GM18909 (cell line): ENCODE results near the gene TMC2.

ENCODE experiments used
- ATAC-seq: cut with Tn5 transposase; IDR thresholded peaks from one replicate; pipeline ENCODE4 v1.9.1; 2021; ENCODE audit warnings: mild to moderate bottlenecking; ENCODE audit not compliant: unreplicated experiment, poor library complexity

The TMC2 gene

GRCh38 chr20:2564406-2564805 lies 28.0 kb downstream of the TMC2 start:
- ATAC-seq: no peak

- no peak for ATAC-seq
Observed at GRCh38 chr20:2575682-2576081, 39.3 kb downstream of the TMC2 start.

- no peak for ATAC-seq
Observed at GRCh38 chr20:2576317-2576727, 39.9 kb downstream of the TMC2 start.

DNA sequence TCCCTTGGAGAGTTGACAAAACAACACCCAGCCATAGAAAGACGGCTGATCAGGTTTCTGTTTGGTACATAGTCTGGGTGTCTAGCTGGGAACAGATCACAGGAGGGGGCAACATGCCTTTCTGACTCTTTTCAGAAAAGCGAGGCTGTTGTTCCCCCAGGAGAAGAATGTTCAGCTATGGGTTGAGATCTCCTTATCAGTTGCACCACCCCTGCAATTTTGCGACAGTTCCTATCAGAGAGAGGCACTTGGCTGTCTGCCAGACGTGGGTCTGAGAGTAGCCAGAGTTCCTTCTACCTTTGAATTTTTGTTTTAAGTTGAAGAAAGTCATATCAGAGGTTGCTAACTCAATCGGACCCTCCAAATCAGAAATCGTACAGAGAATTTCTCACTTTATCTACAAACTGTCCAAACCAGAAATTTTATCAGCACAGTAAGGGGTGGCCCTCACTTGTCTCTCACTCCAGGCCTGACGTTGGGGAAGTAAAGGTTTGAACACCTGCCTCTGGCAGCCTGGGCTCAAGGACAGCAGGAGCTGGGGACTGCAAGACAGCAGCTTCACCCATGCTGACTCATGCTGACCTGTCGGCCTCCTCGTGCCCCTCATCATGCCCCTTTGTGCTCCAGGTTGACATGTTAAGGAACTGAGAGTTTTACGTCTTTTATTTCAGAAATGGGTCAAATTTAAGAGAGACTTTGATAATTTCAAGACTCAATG lies 42.3 kb downstream of the TMC2 start:
- ATAC-seq: no peak

- ATAC-seq: no peak
Observed at GRCh38 chr20:2585811-2586210, 49.4 kb downstream of the TMC2 start.

DNA sequence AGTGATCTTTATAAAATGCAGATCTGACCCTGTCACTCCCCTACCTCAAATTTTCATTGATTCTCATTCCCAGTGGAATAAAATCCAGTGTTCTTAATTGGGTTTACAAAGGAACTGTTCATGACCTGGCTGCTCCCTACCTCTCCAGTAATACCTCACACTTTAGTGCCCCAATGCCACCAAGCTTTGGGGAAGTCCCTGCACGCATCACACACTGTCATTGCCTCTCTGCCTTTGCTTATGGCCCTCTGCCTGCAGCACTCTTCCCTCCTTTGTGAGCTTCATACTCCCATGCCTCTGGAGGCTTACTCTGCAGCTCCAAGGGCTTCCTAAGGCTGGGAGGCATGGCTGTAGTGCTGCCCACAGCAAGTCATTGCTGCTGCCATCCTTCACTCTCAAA lies 57.4 kb downstream of the TMC2 start:
- no peak for ATAC-seq

DNA sequence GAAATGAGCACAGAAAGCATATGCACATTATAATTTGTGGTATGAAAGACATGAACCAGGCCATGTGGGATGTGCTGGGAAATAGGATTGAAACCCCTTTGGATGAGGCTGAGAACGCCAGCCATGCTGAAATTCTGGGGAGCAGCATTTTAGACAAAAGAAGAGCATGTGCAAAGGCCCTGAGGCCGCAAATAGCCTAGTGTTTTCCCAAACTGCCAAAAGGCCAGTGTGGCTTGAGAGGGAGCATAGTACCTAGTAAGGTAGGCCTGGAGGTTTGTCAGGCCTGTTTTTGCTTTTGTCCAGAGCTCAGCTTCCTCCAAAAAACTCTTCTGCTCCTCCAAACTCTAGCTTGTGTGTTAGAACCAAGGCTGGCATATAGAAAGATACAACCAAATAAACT lies 58.7 kb downstream of the TMC2 start:
- no peak for ATAC-seq

GRCh38 chr20:2596673-2597279 lies 60.4 kb downstream of the TMC2 start:
- no peak for ATAC-seq

- ATAC-seq: no peak
Observed at GRCh38 chr20:2599288-2600006, 63.1 kb downstream of the TMC2 start.

- no peak for ATAC-seq
Observed at GRCh38 chr20:2602046-2602735, 65.8 kb downstream of the TMC2 start.

DNA sequence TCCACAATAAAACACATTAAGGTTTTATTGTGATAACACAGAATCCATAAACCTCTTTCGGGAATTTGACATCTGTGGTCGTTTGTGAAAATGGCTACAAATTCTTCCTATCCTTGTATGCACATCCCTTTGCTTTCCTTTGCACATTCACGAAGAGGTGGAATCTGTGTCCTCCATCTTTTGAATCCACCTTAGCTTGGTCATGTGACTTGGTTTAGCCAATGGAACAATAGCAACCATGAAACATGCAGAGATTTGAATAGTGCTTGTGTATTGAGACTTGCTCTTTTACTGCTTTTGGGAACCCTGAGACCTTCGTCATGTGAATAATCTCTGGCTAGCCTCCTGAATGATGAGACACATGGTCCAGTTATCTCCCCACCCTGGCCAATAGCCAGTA lies 66.4 kb downstream of the TMC2 start:
- no peak for ATAC-seq

- ATAC-seq: no peak
Observed at GRCh38 chr20:2603816-2604505, 67.6 kb downstream of the TMC2 start.

GRCh38 chr20:2604506-2604835 lies 68.1 kb downstream of the TMC2 start:
- ATAC-seq: no peak

DNA sequence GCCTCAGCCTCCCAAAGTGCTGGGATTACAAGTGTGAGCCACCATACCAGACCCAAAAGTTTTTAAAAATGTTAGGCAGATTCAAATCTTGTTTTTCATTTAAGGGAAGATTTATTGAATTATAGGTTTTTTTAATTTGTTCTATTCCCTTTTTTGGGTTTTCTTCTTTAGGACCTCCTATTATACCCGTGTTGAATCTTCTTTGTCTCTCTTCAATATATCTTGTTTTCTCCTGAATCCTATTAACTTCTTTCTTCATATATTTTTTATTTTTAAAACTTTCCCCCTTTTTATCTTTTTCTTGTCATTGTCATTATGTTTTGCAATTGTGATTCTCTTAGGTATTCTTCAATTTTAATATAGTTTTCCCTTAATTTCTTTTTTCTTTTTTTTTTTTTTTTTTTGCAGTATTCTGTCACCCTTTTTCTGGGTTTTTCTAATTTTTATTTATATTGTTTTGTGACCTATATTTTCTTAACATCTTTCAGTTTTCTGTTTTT lies 70.2 kb downstream of the TMC2 start:
- ATAC-seq: no peak

DNA sequence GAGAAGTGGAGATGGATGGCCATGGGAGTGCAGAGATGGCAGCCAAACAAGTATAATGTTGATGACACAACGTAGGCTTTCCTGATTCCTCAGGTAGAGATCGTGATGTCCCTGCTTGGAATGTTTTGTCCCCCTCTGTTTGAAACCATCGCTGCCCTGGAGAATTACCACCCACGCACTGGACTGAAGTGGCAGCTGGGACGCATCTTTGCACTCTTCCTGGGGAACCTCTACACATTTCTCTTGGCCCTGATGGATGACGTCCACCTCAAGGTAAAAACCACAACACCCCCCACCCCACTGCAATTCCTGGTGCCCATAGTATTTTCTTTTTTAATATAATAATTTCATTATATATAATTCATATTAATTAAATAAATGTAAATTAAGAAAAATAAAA lies 74.0 kb downstream of the TMC2 start:
- ATAC-seq: no peak

DNA sequence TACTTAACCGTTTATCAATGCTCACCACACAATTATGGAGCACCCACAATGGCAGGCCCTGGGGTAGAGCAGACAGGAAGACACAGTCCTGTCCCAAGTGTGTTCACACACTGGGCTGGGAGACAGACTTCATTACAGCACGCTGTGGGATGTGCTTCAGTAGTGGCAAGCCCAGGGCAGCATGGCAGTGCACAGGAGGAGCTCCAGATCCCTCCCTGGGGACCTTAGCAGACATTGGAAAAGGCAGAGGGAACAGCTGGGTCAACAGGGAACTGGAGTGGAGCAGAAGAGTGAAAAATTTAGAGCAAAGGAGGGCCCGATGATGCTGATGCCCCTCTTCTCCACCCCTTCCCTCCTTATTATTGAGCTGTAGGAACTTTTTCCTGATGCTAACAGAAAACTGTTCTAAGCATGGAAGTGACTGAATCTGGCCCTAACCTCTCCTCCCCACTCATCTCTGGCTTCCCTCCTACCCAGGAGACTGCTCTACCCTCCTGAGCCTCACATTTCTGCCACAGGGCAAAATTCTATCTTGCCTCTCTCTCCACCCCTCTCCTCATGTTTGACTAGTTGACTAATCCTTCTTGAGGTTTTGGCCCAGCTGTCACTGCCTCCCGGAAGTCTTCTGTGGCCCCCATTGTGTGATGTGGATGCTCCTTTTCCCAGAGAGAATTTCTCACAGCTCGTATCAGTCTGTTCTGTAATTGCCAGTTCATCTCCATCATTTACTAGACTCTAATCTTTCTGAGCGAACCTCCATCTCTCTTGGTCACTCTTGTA lies 74.8 kb downstream of the TMC2 start:
- no peak for ATAC-seq

DNA sequence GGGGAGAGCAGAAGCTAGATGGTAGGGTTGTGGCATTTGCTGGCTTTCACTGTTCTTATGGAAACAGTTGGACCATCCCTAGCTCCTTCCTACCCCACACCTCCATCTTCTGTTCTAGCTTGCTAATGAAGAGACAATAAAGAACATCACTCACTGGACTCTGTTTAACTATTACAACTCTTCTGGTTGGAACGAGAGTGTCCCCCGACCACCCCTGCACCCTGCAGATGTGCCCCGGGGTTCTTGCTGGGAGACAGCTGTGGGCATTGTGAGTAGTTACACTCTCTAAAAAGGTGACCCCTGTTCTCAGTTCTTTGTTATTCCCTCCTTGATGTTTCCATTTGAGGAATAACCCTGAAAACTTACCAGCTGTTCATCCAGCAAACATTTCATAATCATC lies 75.7 kb downstream of the TMC2 start:
- ATAC-seq: no peak

- no peak for ATAC-seq
Observed at GRCh38 chr20:2616634-2617033, 80.3 kb downstream of the TMC2 start.

- no peak for ATAC-seq
Observed at GRCh38 chr20:2617099-2617714, 80.8 kb downstream of the TMC2 start.
